HUES64 (cell line): ENCODE results near the gene RUFY1.
"Not testable (repeated sequence)": the region's sequence is repeated elsewhere in the genome, so short reads cannot be mapped to it uniquely, and the experiment has no call there.

Experiments used
- H3K27ac ChIP-seq: 2 replicates; pipeline ENCODE4 v1.7.0; 2013; ENCODE audit warnings: low read depth, low read length, inconsistent platforms
- H3K27me3 ChIP-seq: 2 replicates; pipeline ENCODE4 v1.6.1; 2013; ENCODE audit warnings: mild to moderate bottlenecking, low read length; ENCODE audit not compliant: insufficient read depth
- H3K36me3 ChIP-seq: 2 replicates; pipeline ENCODE4 v1.6.1; 2013; ENCODE audit warnings: mild to moderate bottlenecking, low read length; ENCODE audit not compliant: insufficient read depth
- H3K4me1 ChIP-seq: 2 replicates; pipeline ENCODE4 v1.6.1; 2013; ENCODE audit warnings: mild to moderate bottlenecking, low read length, moderate library complexity; ENCODE audit not compliant: insufficient read depth
- H3K4me3 ChIP-seq: 2 replicates; pipeline ENCODE4 v1.5.1; 2013; ENCODE audit warnings: mild to moderate bottlenecking, low read length, moderate library complexity
- H3K9ac ChIP-seq: 2 replicates; pipeline ENCODE4 v1.6.1; 2013; ENCODE audit warnings: mild to moderate bottlenecking, low read depth, low read length
- H3K9me3 ChIP-seq: 2 replicates; pipeline ENCODE4 v1.6.1; 2013; ENCODE audit warnings: low read depth, low read length; ENCODE audit not compliant: insufficient read depth
- WGBS: fragments of 150-250, 120-280 bp; methylation state at CpG from one replicate; pipeline ENCODE4 v1.1.7; 2013; ENCODE audit warnings: missing lambda C conversion rate; 5-methylcytosine and 5-hydroxymethylcytosine counted together

The RUFY1 gene

DNA sequence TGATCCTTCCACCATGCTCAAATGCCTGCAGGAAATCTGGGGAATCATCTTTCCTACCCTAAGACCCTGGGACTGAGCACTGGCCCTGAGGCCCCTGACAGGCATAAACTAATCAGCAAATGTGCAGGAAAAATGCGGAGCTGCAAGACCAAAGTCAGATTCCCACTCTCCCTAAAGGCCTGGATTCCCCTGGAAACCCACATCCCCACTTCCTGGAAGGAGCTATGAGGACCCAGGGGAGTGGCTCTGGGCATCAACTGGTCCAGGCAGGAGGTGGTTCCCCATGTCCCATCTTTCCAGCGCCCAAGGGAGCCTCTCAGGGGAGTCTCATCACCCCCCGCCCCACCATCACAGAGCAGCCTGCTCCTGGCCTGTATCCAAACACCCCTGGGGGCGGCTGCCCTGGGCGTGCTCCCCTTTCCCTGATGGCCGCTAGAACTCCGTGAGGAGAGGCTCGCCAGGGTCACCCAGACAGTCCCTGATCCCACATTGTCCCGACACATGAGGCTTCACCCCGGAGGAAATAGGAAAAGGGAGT, 98.9 kb downstream of the RUFY1 start:
- H3K27me3 ChIP-seq, H3K9ac ChIP-seq, H3K4me1 ChIP-seq, H3K9me3 ChIP-seq, H3K4me3 ChIP-seq, H3K27ac ChIP-seq, H3K36me3 ChIP-seq: not testable (repeated sequence)
- WGBS: 93% methylated on average over 7 of the region's 10 CpGs

DNA sequence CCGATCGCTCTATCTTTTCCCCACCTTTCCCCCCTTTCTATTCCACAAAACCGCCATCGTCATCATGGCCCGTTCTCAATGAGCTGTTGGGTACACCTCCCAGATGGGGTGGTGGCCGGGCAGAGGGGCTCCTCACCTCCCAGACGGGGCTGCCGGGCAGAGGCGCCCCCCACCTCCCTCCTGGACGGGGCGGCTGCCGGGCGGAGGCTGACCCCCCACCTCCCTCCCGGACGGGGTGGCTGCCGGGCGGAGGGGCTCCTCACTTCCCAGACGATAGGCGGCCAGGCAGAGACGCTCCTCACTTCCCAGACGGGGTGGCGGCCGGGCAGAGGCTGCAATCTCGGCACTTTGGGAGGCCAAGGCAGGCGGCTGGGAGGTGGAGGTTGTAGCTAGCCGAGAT, 99.9 kb downstream of the RUFY1 start:
- H3K9ac ChIP-seq, H3K27ac ChIP-seq, H3K27me3 ChIP-seq, H3K9me3 ChIP-seq, H3K4me3 ChIP-seq, H3K4me1 ChIP-seq, H3K36me3 ChIP-seq: not testable (repeated sequence)
- WGBS: 93% methylated on average over 19 of the region's 26 CpGs

DNA sequence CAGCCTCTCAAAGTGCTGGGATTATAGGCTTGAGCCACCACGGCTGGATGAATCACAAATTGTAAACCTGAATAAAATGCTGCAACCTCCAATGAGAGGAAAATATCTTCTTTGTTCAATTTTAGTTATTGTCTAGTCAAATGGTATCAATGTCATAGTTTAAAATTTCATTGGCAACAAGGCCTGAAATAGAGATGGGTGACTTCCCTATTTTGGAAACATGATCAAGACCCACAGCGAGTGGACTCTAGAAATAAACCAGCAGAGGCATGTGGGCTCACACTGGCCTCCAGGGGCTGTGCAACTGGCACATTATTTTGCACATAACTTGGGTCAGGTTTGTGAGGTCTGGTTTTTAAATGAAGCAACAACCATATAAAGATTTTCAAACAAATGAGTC, 102.8 kb downstream of the RUFY1 start:
- WGBS: 94% methylated on average over 1 of the region's 2 CpGs
- not testable (repeated sequence) for H3K9me3 ChIP-seq, H3K36me3 ChIP-seq, H3K4me1 ChIP-seq, H3K9ac ChIP-seq, H3K4me3 ChIP-seq, H3K27ac ChIP-seq, H3K27me3 ChIP-seq

DNA sequence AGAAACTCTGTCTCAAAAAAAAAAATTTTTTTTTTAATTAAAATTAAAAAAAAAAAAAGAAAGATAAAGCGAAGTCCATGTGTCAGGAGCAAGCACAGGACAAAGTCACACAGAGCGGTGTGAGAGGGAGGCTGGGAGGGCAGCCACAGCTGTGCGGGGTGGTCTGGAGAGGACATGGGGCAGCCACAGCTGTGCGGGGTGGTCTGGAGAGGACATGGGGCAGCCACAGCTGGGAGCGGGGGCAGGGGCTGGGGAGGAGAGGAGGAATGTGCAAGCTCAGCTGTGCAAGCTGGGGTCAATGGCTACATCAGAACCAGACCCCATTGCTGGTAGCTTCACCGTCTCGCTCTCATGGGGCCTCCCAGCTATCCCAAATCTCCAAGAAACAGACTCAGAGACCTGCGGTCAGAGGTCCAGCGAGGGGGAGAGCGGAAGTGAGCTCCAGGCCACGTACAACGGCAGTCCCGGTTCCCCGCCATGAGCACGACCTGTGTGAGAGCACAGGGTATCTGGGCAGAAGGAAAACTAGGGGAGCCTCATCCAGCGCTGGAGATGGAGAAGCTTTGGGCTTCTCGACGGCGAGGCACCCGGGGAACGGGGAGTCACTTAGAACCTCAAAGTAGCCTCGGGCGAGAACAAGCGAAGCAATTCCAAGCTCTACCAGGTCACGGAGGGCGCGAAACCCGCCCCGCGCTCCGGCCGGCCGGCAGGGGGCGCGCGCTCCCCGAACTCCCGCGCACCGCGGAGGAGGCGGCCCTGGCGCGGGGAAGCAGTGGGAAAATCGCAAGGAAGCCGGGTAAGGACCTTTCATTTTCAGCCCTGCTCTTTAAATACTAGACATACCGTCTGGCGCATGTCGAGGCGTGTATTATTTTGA, 107.2 kb downstream of the RUFY1 start:
- not testable (repeated sequence) for H3K9me3 ChIP-seq, H3K27ac ChIP-seq, H3K27me3 ChIP-seq, H3K9ac ChIP-seq, H3K36me3 ChIP-seq, H3K4me1 ChIP-seq, H3K4me3 ChIP-seq
- no CpG with 5 or more reads among the region's 50 CpGs for WGBS

GRCh38 chr5:179658179-179658856, 108.0 kb downstream of the RUFY1 start:
- Histone ChIP-seq H3K9ac (0 out of 2 replicates have a peak overlapping the region, but pooled peaks have one; percentile 9), H3K4me3 (peak overlapping the region; percentile 50)
- H3K4me1 ChIP-seq, H3K36me3 ChIP-seq, H3K27ac ChIP-seq, H3K27me3 ChIP-seq, H3K9me3 ChIP-seq: not testable (repeated sequence)
- 23% methylated on average over 10 of the region's 29 CpGs for WGBS
